GM20000 (cell line): ENCODE results near the gene FAS.
A peak's percentile ranks its signal among the peaks of the same experiment; 100 is the strongest.

ENCODE experiments used
- DNase-seq: peaks from one replicate; pipeline ENCODE4 v3.0.0; 2012; ENCODE audit warnings: low spot score
- TF ChIP-seq, protein P1 (sequence below): IDR thresholded peaks from 2 replicates; pipeline ENCODE4 v1.5.1; 2012; ENCODE audit warnings: mild to moderate bottlenecking, control low read depth; ENCODE audit errors: extremely low read depth, missing control alignments

FAS gene

GRCh38 chr10:88986549-88987242 lies 3.9 kb upstream of the FAS start:
- no peak for DNase-seq

GRCh38 chr10:88987243-88987725 lies 3.3 kb upstream of the FAS start:
- TF ChIP-seq, protein P1, sequence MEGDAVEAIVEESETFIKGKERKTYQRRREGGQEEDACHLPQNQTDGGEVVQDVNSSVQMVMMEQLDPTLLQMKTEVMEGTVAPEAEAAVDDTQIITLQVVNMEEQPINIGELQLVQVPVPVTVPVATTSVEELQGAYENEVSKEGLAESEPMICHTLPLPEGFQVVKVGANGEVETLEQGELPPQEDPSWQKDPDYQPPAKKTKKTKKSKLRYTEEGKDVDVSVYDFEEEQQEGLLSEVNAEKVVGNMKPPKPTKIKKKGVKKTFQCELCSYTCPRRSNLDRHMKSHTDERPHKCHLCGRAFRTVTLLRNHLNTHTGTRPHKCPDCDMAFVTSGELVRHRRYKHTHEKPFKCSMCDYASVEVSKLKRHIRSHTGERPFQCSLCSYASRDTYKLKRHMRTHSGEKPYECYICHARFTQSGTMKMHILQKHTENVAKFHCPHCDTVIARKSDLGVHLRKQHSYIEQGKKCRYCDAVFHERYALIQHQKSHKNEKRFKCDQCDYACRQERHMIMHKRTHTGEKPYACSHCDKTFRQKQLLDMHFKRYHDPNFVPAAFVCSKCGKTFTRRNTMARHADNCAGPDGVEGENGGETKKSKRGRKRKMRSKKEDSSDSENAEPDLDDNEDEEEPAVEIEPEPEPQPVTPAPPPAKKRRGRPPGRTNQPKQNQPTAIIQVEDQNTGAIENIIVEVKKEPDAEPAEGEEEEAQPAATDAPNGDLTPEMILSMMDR, result no peak
- DNase-seq, result no peak

More at GRCh38 chr10:88986549-88987242, 3.9 kb upstream of the FAS start:
- TF ChIP-seq, protein P1, result peak; percentile 17

GRCh38 chr10:88987840-88988239 lies 2.8 kb upstream of the FAS start:
- DNase-seq, result no peak

DNA sequence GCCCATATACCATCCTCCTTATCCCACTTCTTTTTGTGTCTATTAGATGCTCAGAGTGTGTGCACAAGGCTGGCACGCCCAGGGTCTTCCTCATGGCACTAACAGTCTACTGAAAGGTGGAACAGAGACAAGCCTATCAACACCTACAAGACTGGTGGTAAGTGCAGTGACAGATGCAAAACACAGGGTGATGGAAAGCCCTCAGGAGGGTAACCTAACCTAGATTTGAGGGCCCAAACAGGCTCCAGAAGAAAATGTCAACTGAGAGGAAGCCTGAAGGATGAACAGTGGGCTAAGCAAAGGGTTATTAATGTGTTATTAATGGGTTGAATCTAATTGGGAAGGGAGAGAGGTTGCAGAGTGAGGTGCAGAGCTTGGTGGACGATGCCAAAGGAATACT lies 1.2 kb upstream of the FAS start:
- TF ChIP-seq, protein P1, result no peak
- no peak for DNase-seq

More at GRCh38 chr10:88987840-88988239, 2.8 kb upstream of the FAS start:
- TF ChIP-seq, protein P1, result no peak

DNA sequence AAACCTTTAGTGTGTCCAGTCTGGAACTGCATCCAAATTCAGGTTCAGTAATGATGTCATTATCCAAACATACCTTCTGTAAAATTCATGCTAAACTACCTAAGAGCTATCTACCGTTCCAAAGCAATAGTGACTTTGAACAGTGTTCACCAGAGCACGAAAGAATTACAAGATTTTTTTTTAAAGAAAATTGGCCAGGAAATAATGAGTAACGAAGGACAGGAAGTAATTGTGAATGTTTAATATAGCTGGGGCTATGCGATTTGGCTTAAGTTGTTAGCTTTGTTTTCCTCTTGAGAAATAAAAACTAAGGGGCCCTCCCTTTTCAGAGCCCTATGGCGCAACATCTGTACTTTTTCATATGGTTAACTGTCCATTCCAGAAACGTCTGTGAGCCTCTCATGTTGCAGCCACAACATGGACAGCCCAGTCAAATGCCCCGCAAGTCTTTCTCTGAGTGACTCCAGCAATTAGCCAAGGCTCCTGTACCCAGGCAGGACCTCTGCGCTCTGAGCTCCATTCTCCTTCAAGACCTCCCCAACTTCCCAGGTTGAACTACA lies 694 bp upstream of the FAS start:
- TF ChIP-seq, protein P1, result no peak
- peak; percentile 43 for DNase-seq

- TF ChIP-seq, protein P1, result peak; percentile 17
- peak; percentile 78 for DNase-seq
These were observed 732 bp downstream of the FAS start for GRCh38 chr10:88991161-88991898.

- TF ChIP-seq, protein P1, result no peak
- DNase-seq, result peak; percentile 68
These were observed 1.3 kb downstream of the FAS start for GRCh38 chr10:88991899-88992320.
